ENCODE measurements around the gene PYROXD2. TPM values are rescaled to one million over a fixed set of nuclear protein-coding genes. Genes with fewer than 3 reads are reported as not detected.

The PYROXD2 gene
- total RNA-seq, 2 experiments from 2014 or later: 0.41 to 4.3 TPM

GRCh38 chr10:98410135-98410743 is 4.7 kb downstream of the PYROXD2 start:
- CTCF ChIA-PET (ENCODE audit: unreplicated experiment): no interaction called here

GRCh38 chr10:98408799-98409198 is 6.2 kb downstream of the PYROXD2 start:
- Histone ChIP-seq H3K4me3 (ENCODE audit: low read depth, low read length, poor library complexity, severe bottlenecking) (no peak overlapping the region), H3K27ac (ENCODE audit: low read depth, low read length, poor library complexity, severe bottlenecking) (no peak overlapping the region), H3K4me1 (ENCODE audit: insufficient read depth, low read length, poor library complexity, severe bottlenecking) (no peaks in the 10 kb centered on the region), H3K9me3 (ENCODE audit: low read length) (no peaks in the 10 kb centered on the region), H3K79me2 (ENCODE audit: insufficient read depth, low read depth, low read length) (no peaks in the 10 kb centered on the region), H3K4me2 (ENCODE audit: low read length) (no peak overlapping the region), H3K9me2 (ENCODE audit: insufficient read depth, low read length) (no peaks in the 10 kb centered on the region), H2AFZ (ENCODE audit: low read length) (no peak overlapping the region), H3K36me3 (ENCODE audit: insufficient read depth, low read length) (no peaks in the 10 kb centered on the region), H4K20me1 (ENCODE audit: insufficient read depth, low read length) (no peaks in the 10 kb centered on the region)
- TF ChIP-seq EZH2phosphoT487 (IDR thresholded peaks at IDR 0.05; ENCODE audit: borderline replicate concordance, low read depth, low read length) (no peak), CTCF (conservative IDR thresholded peaks at IDR 0.05; ENCODE audit: low read length) (no peak)
- no TSS peak for BruUV-seq (replicated peaks)
- DNase-seq (ENCODE audit: low spot score): no peak
- CTCF ChIA-PET (ENCODE audit: unreplicated experiment): no interaction called here
- intact Hi-C loops (cut with micrococcal nuclease; ENCODE audit: unreplicated experiment): no loop called here
- POLR2A ChIA-PET: no interaction called here

More at GRCh38 chr10:98410135-98410743, 4.7 kb downstream of the PYROXD2 start:
- no peaks in the 10 kb centered on the region for H4K20me1 ChIP-seq (ENCODE audit: insufficient read depth, low read length)
- TF ChIP-seq EZH2phosphoT487 (IDR thresholded peaks at IDR 0.05; ENCODE audit: borderline replicate concordance, low read depth, low read length) (no peak), CTCF (conservative IDR thresholded peaks at IDR 0.05; ENCODE audit: low read length) (no peak)
- H3K27ac ChIP-seq (ENCODE audit: low read depth, low read length, poor library complexity, severe bottlenecking): no peak overlapping the region
- no TSS peak for BruUV-seq (replicated peaks)
- no peak for DNase-seq (ENCODE audit: low spot score)
- POLR2A ChIA-PET: no interaction called here
- H3K4me2 ChIP-seq (ENCODE audit: low read length): no peak overlapping the region
- H3K4me1 ChIP-seq (ENCODE audit: insufficient read depth, low read length, poor library complexity, severe bottlenecking): no peaks in the 10 kb centered on the region
- no peaks in the 10 kb centered on the region for H3K79me2 ChIP-seq (ENCODE audit: insufficient read depth, low read depth, low read length)
- no peaks in the 10 kb centered on the region for H3K9me2 ChIP-seq (ENCODE audit: insufficient read depth, low read length)
- no peaks in the 10 kb centered on the region for H3K36me3 ChIP-seq (ENCODE audit: insufficient read depth, low read length)
- intact Hi-C loops (cut with micrococcal nuclease; ENCODE audit: unreplicated experiment): no loop called here
- H3K4me3 ChIP-seq (ENCODE audit: low read depth, low read length, poor library complexity, severe bottlenecking): no peak overlapping the region
- H3K9me3 ChIP-seq (ENCODE audit: low read length): no peaks in the 10 kb centered on the region
- no peak overlapping the region for H2AFZ ChIP-seq (ENCODE audit: low read length)

GRCh38 chr10:98407744-98408241 is 7.2 kb downstream of the PYROXD2 start:
- Histone ChIP-seq H4K20me1 (ENCODE audit: insufficient read depth, low read length) (no peaks in the 10 kb centered on the region), H3K27ac (ENCODE audit: low read depth, low read length, poor library complexity, severe bottlenecking) (no peak overlapping the region), H3K9me2 (ENCODE audit: insufficient read depth, low read length) (no peaks in the 10 kb centered on the region), H3K4me1 (ENCODE audit: insufficient read depth, low read length, poor library complexity, severe bottlenecking) (no peaks in the 10 kb centered on the region), H3K9me3 (ENCODE audit: low read length) (no peaks in the 10 kb centered on the region), H3K36me3 (ENCODE audit: insufficient read depth, low read length) (no peaks in the 10 kb centered on the region), H3K4me2 (ENCODE audit: low read length) (no peak overlapping the region), H3K79me2 (ENCODE audit: insufficient read depth, low read depth, low read length) (no peaks in the 10 kb centered on the region), H2AFZ (ENCODE audit: low read length) (no peak overlapping the region), H3K4me3 (ENCODE audit: low read depth, low read length, poor library complexity, severe bottlenecking) (no peak overlapping the region)
- intact Hi-C loops (cut with micrococcal nuclease; ENCODE audit: unreplicated experiment): no loop called here
- no peak for TF ChIP-seq CTCF (conservative IDR thresholded peaks at IDR 0.05; ENCODE audit: low read length)
- POLR2A ChIA-PET: no interaction called here
- no TSS peak for BruUV-seq (replicated peaks)
- no peak for DNase-seq (ENCODE audit: low spot score)
- CTCF ChIA-PET (ENCODE audit: unreplicated experiment): no interaction called here
